OCI-LY1 (cell line): ENCODE data around the gene FBRSL1.

Experiments used
- H2AFZ ChIP-seq: fragments of 200-600 bp; sonication (generic), shearing (Covaris generic); 2 replicates; pipeline ENCODE4 v1.6.0; 2014; ENCODE audit warnings: antibody characterized with exemption, mild to moderate bottlenecking, low read length
- H3F3A ChIP-seq: fragments of 200-600 bp; sonication (generic), shearing (Covaris generic); 2 replicates; pipeline ENCODE4 v1.6.0; 2014; ENCODE audit warnings: mild to moderate bottlenecking, antibody characterized with exemption, low read length, moderate library complexity; ENCODE audit not compliant: insufficient read depth
- H3K27ac ChIP-seq: fragments of 200-600 bp; sonication (generic); 2 replicates; pipeline ENCODE4 v1.5.1; 2014; ENCODE audit warnings: low read length, mixed run types, mild to moderate bottlenecking, low read depth; ENCODE audit not compliant: poor library complexity, severe bottlenecking
- H3K27me3 ChIP-seq: fragments of 200-600 bp; sonication (generic); 2 replicates; pipeline ENCODE4 v1.6.0; 2014; ENCODE audit warnings: antibody characterized with exemption, mild to moderate bottlenecking, low read length, moderate library complexity; ENCODE audit not compliant: insufficient read depth
- H3K36me3 ChIP-seq: fragments of 200-600 bp; sonication (generic); 2 replicates; pipeline ENCODE4 v1.6.1; 2014; ENCODE audit warnings: mild to moderate bottlenecking, antibody characterized with exemption, low read length, moderate library complexity, mixed read lengths; ENCODE audit not compliant: insufficient read depth
- H3K4me1 ChIP-seq: fragments of 200-600 bp; sonication (generic); 2 replicates; pipeline ENCODE4 v1.5.1; 2014; ENCODE audit warnings: mild to moderate bottlenecking, low read length, moderate library complexity; ENCODE audit not compliant: insufficient read depth, severe bottlenecking
- H3K4me2 ChIP-seq: fragments of 200-600 bp; sonication (generic), shearing (Covaris generic); 2 replicates; pipeline ENCODE4 v1.6.1; 2014; ENCODE audit warnings: low read length
- H3K4me3 ChIP-seq: fragments of 200-600 bp; sonication (generic); 2 replicates; pipeline ENCODE4 v1.5.1; 2014; ENCODE audit warnings: low read length, low read depth, mild to moderate bottlenecking, mixed read lengths; ENCODE audit not compliant: poor library complexity, severe bottlenecking
- H3K79me2 ChIP-seq: fragments of 200-600 bp; shearing (Covaris generic); 2 replicates; pipeline ENCODE4 v1.6.1; 2016; ENCODE audit warnings: mixed run types, low read length, mixed read lengths; ENCODE audit not compliant: insufficient read depth
- H3K9ac ChIP-seq: fragments of 200-600 bp; sonication (generic), shearing (Covaris generic); 2 replicates; pipeline ENCODE4 v1.6.1; 2014; ENCODE audit warnings: mild to moderate bottlenecking, low read length, mixed read lengths
- H3K9me2 ChIP-seq: fragments of 200-600 bp; sonication (generic), shearing (Covaris generic); 2 replicates; pipeline ENCODE4 v1.6.1; 2014; ENCODE audit warnings: low read depth, mild to moderate bottlenecking, low read length, mixed read lengths
- H3K9me3 ChIP-seq: fragments of 200-600 bp; shearing (Covaris generic); 2 replicates; pipeline ENCODE4 v1.6.1; 2014; ENCODE audit warnings: low read length, mixed read lengths
- H4K20me1 ChIP-seq: fragments of 200-600 bp; sonication (generic), shearing (Covaris generic); 2 replicates; pipeline ENCODE4 v1.6.0; 2016; ENCODE audit warnings: mild to moderate bottlenecking, low read length; ENCODE audit not compliant: insufficient read depth
- EZH2 ChIP-seq: fragments of 200-600 bp; sonication (generic), shearing (Covaris generic); IDR thresholded peaks from 2 replicates; pipeline ENCODE4 v1.8.0; 2017; ENCODE audit warnings: borderline replicate concordance, mixed run types, mild to moderate bottlenecking, antibody characterized with exemption, low read length, moderate library complexity, mixed read lengths
- TF ChIP-seq, protein P1 (sequence below): fragments of 200-600 bp; sonication (generic), shearing (Covaris generic); IDR thresholded peaks from 2 replicates; pipeline ENCODE4 v1.5.1; 2017; ENCODE audit warnings: mild to moderate bottlenecking, antibody characterized with exemption, low read length, moderate library complexity, mixed read lengths

Gene FBRSL1

DNA sequence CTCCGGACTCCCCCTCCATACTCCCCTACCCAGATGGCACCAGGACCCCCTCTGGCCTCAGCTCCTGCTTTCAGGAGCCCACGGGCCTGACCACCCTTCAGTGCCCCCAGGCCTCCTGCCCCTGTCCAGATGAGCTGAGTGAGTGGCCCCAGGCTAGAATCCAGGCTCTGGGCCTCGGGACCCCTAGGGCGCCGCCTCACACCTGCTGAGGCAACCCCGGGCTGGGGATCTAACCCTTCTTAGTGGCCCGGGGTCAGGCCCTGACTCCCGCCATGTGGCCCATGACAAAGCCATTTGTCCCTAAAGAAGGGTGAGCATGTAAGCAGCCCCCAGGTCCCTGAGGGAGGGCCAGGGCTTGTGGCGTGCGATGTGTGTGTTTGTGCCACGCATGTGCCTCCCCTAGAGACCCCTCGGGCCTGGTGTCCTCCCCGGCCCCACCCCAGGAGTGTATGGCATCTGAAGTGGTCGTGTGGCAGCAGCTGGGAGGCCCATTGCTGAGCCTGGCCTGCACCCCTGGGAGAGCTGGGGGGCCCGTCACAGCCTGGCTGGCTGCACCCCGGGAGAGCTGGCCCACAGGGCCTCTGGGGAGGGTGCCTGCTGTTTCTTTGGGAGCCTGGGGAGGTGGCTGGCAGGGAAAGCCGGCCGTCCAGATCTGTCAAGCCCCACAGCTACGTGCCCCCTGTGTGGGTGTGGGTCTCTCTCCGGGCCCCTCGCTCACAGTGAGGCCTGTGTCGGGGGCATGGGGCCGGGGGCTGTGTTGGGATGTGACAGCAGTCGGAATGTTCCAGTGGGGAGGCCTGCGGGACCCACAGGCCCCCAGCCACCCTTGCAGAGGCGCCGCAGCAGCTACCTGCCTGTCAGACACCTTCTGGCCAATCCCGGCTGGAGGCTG, 7.8 kb downstream of the FBRSL1 start:
- Histone ChIP-seq H3K27ac (no peak overlapping the region), H3K4me2 (no peak overlapping the region), H3F3A (no peaks in the 10 kb centered on the region), H3K9me3 (no peaks in the 10 kb centered on the region), H3K9ac (no peak overlapping the region), H2AFZ (no peak overlapping the region), H3K4me1 (no peaks in the 10 kb centered on the region), H3K9me2 (no peaks in the 10 kb centered on the region), H3K27me3 (0 out of 2 replicates have a peak, but pooled peaks cover 7% of the 10 kb centered on the region), H4K20me1 (no peaks in the 10 kb centered on the region), H3K79me2 (no peaks in the 10 kb centered on the region), H3K4me3 (no peak overlapping the region), H3K36me3 (no peaks in the 10 kb centered on the region; the same call in 1 of the 2 replicates)
- TF ChIP-seq, protein P1, sequence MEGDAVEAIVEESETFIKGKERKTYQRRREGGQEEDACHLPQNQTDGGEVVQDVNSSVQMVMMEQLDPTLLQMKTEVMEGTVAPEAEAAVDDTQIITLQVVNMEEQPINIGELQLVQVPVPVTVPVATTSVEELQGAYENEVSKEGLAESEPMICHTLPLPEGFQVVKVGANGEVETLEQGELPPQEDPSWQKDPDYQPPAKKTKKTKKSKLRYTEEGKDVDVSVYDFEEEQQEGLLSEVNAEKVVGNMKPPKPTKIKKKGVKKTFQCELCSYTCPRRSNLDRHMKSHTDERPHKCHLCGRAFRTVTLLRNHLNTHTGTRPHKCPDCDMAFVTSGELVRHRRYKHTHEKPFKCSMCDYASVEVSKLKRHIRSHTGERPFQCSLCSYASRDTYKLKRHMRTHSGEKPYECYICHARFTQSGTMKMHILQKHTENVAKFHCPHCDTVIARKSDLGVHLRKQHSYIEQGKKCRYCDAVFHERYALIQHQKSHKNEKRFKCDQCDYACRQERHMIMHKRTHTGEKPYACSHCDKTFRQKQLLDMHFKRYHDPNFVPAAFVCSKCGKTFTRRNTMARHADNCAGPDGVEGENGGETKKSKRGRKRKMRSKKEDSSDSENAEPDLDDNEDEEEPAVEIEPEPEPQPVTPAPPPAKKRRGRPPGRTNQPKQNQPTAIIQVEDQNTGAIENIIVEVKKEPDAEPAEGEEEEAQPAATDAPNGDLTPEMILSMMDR, result no peak
- no peak for TF ChIP-seq EZH2

DNA sequence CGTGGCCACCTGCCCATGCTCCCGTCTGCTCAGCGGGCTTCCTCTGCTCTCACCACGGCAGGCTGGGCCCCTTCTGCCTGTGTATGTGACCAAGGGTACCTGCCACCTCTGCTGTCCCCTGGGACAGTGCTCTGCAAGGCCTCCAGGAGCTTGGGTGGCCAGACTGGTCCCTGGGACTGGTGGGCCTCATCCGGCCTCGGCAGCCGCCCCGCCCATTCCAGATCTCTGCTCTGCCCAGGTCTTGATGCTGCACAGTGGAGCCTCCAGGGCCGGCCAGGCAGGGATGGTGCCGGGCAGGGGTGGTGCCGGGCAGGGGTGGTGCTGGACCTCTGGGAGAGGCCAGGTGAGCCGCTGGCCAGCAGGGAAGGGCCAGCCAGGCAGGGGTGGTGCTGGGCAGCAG, 9.0 kb downstream of the FBRSL1 start:
- Histone ChIP-seq H3K4me3 (no peak overlapping the region), H3K9me3 (no peaks in the 10 kb centered on the region), H3K4me1 (no peaks in the 10 kb centered on the region), H3K9ac (no peak overlapping the region), H3K4me2 (no peak overlapping the region), H3K9me2 (no peaks in the 10 kb centered on the region), H3K79me2 (no peaks in the 10 kb centered on the region), H3F3A (no peaks in the 10 kb centered on the region), H3K36me3 (no peaks in the 10 kb centered on the region), H2AFZ (no peak overlapping the region), H4K20me1 (no peaks in the 10 kb centered on the region), H3K27ac (no peak overlapping the region), H3K27me3 (0 out of 2 replicates have a peak, but pooled peaks cover 7% of the 10 kb centered on the region)
- no peak for TF ChIP-seq EZH2
- TF ChIP-seq, protein P1, result no peak

DNA sequence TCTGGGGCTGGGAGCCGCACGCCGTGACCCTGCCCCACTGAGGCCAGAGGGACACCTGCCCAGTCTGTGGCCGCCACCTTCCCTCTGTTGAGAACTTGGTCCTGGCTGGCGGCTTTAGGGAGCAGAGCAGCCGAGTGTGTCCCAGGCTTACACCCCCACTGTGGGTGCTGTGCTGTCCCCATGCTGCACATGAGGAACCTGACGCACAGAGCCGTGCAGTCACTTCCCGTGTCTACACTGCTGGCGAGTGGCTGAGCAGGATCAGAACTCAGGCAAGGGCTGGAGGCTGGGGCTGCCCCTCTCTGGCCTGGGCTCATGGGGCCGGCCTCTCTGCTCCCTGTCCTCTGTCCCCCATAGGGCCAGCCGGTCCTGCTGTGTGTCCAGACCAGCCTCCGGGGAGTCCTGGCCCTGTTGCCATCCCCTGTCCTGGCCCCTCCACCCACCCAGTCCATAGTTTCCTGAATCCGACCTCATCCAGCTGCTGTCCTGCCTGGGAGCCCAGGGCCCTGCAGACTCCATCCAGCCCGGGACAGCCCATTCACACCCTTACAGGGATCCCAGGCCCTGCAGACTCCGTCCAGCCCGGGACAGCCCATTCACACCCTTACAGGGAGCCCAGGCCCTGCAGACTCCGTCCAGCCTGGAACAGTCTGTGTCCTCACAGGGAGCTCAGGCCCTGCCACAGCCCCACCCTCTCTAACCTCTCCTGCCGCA, 10.3 kb downstream of the FBRSL1 start:
- Histone ChIP-seq H3K9me3 (no peaks in the 10 kb centered on the region), H3K79me2 (no peaks in the 10 kb centered on the region), H4K20me1 (no peaks in the 10 kb centered on the region), H3F3A (no peaks in the 10 kb centered on the region), H3K4me2 (no peak overlapping the region), H3K27me3 (0 out of 2 replicates have a peak, but pooled peaks cover 7% of the 10 kb centered on the region), H3K9ac (no peak overlapping the region), H3K4me1 (no peaks in the 10 kb centered on the region), H3K4me3 (no peak overlapping the region), H3K9me2 (no peaks in the 10 kb centered on the region), H2AFZ (no peak overlapping the region), H3K27ac (no peak overlapping the region), H3K36me3 (no peaks in the 10 kb centered on the region)
- TF ChIP-seq EZH2, result no peak
- TF ChIP-seq, protein P1, result no peak
